ENCODE results near the gene ANO8.

DNA sequence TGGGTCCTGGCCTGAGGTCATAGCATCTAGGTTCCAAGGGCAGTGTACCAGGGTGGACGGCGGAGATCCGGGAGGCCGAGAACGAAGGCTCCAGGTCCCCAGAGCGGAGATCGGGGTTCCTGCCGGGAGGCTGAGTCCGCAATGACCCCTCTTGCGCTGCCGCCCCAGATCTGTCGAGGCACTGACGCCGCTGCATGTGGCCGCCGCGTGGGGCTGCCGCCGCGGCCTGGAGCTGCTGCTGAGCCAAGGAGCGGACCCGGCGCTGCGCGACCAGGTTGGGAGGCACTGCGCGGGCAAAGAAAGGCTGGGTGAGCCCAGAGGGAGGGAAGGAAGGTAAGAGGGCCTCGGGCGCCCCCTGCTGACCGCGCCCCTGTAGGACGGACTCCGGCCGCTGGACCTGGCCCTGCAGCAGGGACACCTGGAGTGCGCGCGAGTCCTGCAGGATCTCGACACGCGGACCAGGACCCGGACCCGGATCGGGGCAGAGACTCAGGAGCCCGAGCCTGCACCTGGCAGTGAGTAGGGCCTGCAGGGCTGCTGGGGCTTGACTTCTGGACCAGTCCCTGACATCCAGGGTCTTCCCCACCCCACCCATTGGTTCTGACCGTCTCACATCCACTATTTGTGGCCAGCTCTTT, 52.0 kb downstream of the ANO8 start:
- TF ChIP-seq, protein P1, sequence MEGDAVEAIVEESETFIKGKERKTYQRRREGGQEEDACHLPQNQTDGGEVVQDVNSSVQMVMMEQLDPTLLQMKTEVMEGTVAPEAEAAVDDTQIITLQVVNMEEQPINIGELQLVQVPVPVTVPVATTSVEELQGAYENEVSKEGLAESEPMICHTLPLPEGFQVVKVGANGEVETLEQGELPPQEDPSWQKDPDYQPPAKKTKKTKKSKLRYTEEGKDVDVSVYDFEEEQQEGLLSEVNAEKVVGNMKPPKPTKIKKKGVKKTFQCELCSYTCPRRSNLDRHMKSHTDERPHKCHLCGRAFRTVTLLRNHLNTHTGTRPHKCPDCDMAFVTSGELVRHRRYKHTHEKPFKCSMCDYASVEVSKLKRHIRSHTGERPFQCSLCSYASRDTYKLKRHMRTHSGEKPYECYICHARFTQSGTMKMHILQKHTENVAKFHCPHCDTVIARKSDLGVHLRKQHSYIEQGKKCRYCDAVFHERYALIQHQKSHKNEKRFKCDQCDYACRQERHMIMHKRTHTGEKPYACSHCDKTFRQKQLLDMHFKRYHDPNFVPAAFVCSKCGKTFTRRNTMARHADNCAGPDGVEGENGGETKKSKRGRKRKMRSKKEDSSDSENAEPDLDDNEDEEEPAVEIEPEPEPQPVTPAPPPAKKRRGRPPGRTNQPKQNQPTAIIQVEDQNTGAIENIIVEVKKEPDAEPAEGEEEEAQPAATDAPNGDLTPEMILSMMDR (IDR thresholded peaks at IDR 0.05): peak; percentile 90 to 98 (median 95)
- TF ChIP-seq POLR2A (IDR thresholded peaks at IDR 0.05): no peak
